Upper lobe of left lung (tissue), 6 donors: ENCODE data around the gene MLIP. TPM values are rescaled to one million over a fixed set of nuclear protein-coding genes. Genes with fewer than 3 reads are reported as not detected.
A peak's percentile ranks its signal among the peaks of the same experiment; 100 is the strongest.

Source experiments
- ATAC-seq, 2 donors: fragments of 200-7000 bp; cut with Tn5 transposase; one replicate each; pipeline ENCODE4 v1.9.1; 2022; ENCODE audit warnings: mild to moderate bottlenecking in 2 of 2, moderate library complexity in 2 of 2; ENCODE audit not compliant: low FRiP score in 2 of 2
- DNase-seq, 2 donors: peaks; one replicate each; pipeline ENCODE4 v3.0.0-alpha.2; 2019 to 2020
- H3K27ac ChIP-seq, 4 donors: fragments of 200-600 bp; sonication (generic); one replicate each; pipeline ENCODE4 v1.5.1; 2016 to 2019
- H3K27me3 ChIP-seq, 4 donors: fragments of 200-600 bp; sonication (generic); one replicate each; pipeline ENCODE4 v1.5.1; 2017 to 2019
- H3K36me3 ChIP-seq, 4 donors: fragments of 200-600 bp; sonication (generic); one replicate each; pipeline ENCODE4 v1.5.1; 2016 to 2019
- H3K4me1 ChIP-seq, 4 donors: fragments of 200-600 bp; sonication (generic); one replicate each; pipeline ENCODE4 v1.5.1; 2018 to 2019
- H3K4me3 ChIP-seq, 4 donors: fragments of 200-600 bp; sonication (generic); one replicate each; pipeline ENCODE4 v1.5.1; 2017 to 2019; ENCODE audit warnings: mild to moderate bottlenecking in 2 of 4, moderate library complexity in 1 of 4
- H3K9me3 ChIP-seq, 4 donors: fragments of 200-600 bp; sonication (generic); one replicate each; pipeline ENCODE4 v1.5.1; 2018 to 2019
- EP300 ChIP-seq, 4 donors: sonication (generic); formaldehyde crosslinking; IDR thresholded peaks; one replicate each; pipeline ENCODE4 v1.5.1; 2017; ENCODE audit warnings: antibody characterized with exemption in 4 of 4, control low read depth in 2 of 4
- POLR2A ChIP-seq, 4 donors: fragments of 450-650 bp; IDR thresholded peaks; one replicate each; pipeline ENCODE4 v1.5.1; 2016 to 2017; ENCODE audit warnings: antibody characterized with exemption in 4 of 4, mild to moderate bottlenecking in 2 of 4
- POLR2AphosphoS5 ChIP-seq, 2 donors: sonication (generic); formaldehyde crosslinking; IDR thresholded peaks; one replicate each; pipeline ENCODE4 v1.5.1; 2017; ENCODE audit warnings: antibody characterized with exemption in 2 of 2
- WGBS, 2 donors: methylation state at CpG; one replicate each; pipeline ENCODE4 v1.1.5; 2017 to 2018; 5-methylcytosine and 5-hydroxymethylcytosine counted together
- total RNA-seq, 6 donors: library from RNA; depleted of rRNA in 4 of 6; stranded (reverse); fragments of >200 nt in 4 of 6; gene quantifications; one replicate each; pipeline versions ENCODE4 v1.1.0 to v1.2.1, GENCODE V29; 2016 to 2021
- TF ChIP-seq, protein P1 (sequence below), 6 experiments: fragments of 450-650 bp in 4 of 6; fragments of 200-600 bp in 2 of 6; sonication (generic) in 2 of 6; IDR thresholded peaks; one replicate each; pipeline ENCODE4 v1.5.1; 2016 to 2019; ENCODE audit warnings: antibody characterized with exemption in 6 of 6
- donor health status: DM: no; HTN: no; CAD: no; lungs with moderate emphysema.
- donor health status: DM: no; HTN: yes; CAD: no; lungs with severe emphysema.

Gene MLIP
- total RNA-seq, 6 donors from 2014 or later = 0.47 to 1.3 (median 0.77) TPM; not detected in 2

DNA sequence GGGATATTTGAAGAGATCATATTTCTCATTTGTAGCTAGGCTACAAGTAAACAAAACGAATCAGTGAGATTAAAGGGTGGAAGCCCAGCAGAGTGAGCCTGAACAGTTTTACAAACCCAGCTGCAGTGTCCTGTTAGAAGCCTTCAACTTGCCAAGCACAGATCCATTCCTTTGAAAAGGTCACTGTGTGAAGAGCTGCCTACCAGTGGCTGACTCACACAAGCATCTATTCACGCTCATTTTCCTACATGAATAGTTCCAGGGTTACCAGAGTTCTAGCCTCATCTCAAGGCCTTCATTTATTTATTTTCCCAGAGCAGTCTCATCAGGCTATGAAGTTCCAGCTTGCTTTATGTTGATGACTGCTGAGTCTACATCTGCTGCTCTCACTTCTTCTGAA lies 25.7 kb upstream of the MLIP start:
- H3K4me3 ChIP-seq = no peak overlapping the region
- H3K27ac ChIP-seq = no peak overlapping the region
- TF ChIP-seq POLR2AphosphoS5 (IDR thresholded peaks at IDR 0.05) (no peak), EP300 (IDR thresholded peaks at IDR 0.05) (no peak), POLR2A (IDR thresholded peaks at IDR 0.05) (no peak)
- TF ChIP-seq, protein P1, sequence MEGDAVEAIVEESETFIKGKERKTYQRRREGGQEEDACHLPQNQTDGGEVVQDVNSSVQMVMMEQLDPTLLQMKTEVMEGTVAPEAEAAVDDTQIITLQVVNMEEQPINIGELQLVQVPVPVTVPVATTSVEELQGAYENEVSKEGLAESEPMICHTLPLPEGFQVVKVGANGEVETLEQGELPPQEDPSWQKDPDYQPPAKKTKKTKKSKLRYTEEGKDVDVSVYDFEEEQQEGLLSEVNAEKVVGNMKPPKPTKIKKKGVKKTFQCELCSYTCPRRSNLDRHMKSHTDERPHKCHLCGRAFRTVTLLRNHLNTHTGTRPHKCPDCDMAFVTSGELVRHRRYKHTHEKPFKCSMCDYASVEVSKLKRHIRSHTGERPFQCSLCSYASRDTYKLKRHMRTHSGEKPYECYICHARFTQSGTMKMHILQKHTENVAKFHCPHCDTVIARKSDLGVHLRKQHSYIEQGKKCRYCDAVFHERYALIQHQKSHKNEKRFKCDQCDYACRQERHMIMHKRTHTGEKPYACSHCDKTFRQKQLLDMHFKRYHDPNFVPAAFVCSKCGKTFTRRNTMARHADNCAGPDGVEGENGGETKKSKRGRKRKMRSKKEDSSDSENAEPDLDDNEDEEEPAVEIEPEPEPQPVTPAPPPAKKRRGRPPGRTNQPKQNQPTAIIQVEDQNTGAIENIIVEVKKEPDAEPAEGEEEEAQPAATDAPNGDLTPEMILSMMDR (IDR thresholded peaks at IDR 0.05) = no peak
- ATAC-seq = peak in 1 of 2 donors; percentile 79
- no peak for DNase-seq
- H3K36me3 ChIP-seq = no peaks in the 10 kb centered on the region
- no peaks in the 10 kb centered on the region for H3K4me1 ChIP-seq
- H3K9me3 ChIP-seq = no peaks in the 10 kb centered on the region
- WGBS, 2 donors = 35 to 41% methylated on average over 2 of the region's 2 CpGs
- no peaks in the 10 kb centered on the region for H3K27me3 ChIP-seq

DNA sequence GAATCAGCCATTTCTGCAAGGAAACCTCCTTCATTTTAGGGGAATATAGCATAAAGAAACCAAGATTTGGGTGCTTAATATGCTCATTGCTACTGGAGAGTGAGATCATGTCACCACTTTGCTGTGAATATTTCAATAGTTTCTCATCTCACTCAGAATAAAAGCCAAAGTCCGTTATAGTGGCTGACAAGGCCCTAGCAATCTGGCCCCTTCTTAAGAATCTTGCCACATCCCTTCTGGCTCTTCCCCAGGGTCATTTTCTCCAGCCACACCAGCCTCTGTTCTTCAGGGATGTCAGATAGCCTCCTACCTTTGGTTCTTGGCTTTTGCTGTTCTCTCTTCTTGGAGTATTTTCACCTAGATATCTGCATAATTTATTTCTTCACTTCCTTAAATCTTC lies 24.8 kb upstream of the MLIP start:
- Histone ChIP-seq H3K9me3 (no peaks in the 10 kb centered on the region), H3K27ac (no peak overlapping the region), H3K4me3 (no peak overlapping the region), H3K4me1 (no peaks in the 10 kb centered on the region), H3K27me3 (no peaks in the 10 kb centered on the region), H3K36me3 (no peaks in the 10 kb centered on the region)
- ATAC-seq (no peak), DNase-seq (no peak)
- TF ChIP-seq POLR2A (IDR thresholded peaks at IDR 0.05) (no peak), EP300 (IDR thresholded peaks at IDR 0.05) (no peak), POLR2AphosphoS5 (IDR thresholded peaks at IDR 0.05) (no peak)
- TF ChIP-seq, protein P1 (IDR thresholded peaks at IDR 0.05) = no peak
- WGBS, 2 donors = 71 to 94% methylated on average over 1 of the region's 1 CpG

DNA sequence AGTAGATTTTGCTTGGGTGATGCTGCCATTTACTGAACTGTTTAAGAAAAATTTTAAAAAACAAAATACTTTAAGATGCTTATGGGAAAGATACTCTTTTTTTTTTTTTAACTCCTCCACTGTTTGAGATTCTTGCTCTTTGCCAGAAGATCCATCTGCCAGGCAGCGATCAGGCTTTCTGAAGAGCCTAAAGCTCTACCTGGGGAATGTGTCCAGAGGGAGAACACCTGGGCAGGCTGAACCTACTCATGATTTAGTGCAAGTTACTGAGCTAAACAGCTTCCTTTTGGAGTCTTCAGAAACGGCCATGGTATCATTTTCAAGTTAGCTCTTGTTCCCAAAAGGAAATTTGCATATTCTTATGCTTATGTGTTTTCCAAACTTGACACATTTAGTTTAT lies 23.5 kb upstream of the MLIP start:
- H3K27me3 ChIP-seq = no peaks in the 10 kb centered on the region
- 62 to 73% methylated on average over 2 of the region's 2 CpGs for WGBS, 2 donors
- no peak for ATAC-seq

DNA sequence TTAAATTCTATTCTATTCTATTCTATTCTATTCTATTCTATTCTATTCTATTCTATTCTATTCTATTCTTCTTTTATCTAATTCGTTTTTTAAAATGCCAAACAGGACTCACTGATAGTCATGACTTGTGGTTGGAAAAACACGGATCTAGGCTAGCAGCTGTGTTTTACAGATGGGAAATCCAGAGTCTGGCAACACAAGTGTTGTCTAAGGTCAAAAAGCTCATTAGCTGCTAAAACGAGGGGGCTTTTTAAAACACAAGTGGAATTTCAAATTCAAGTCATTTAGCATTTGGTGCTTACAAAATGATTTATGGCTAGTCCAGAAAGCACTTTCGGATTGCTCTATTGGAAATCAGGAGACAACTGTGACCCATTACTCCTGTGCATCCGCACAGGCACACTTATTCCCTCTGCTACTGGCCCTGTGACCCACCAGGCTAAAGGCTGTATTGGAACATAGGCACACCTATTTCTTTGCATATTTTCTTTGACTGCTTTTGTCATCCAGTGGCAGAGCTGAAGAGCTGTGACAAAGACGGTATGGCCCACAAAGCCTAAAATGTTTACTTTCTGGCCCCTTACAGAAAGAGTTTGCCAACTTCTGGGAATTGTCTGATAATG lies 17.8 kb upstream of the MLIP start:
- H3K9me3 ChIP-seq = no peaks in the 10 kb centered on the region
- ATAC-seq (no peak), DNase-seq (no peak)
- no peaks in the 10 kb centered on the region for H3K36me3 ChIP-seq
- H3K4me3 ChIP-seq = no peak overlapping the region
- no peak overlapping the region for H3K27ac ChIP-seq
- 52 to 66% methylated on average over 6 of the region's 6 CpGs for WGBS, 2 donors
- H3K27me3 ChIP-seq = no peaks in the 10 kb centered on the region
- no peaks in the 10 kb centered on the region for H3K4me1 ChIP-seq
- TF ChIP-seq POLR2AphosphoS5 (IDR thresholded peaks at IDR 0.05) = no peak
- no peak for TF ChIP-seq EP300 (IDR thresholded peaks at IDR 0.05)
- TF ChIP-seq, protein P1 (IDR thresholded peaks at IDR 0.05) = no peak
- no peak for TF ChIP-seq POLR2A (IDR thresholded peaks at IDR 0.05)

More for the DNA sequence above, 23.5 kb upstream of the MLIP start:
- H3K9me3 ChIP-seq = no peaks in the 10 kb centered on the region
- no peaks in the 10 kb centered on the region for H3K4me1 ChIP-seq
- H3K27ac ChIP-seq = no peak overlapping the region
- TF ChIP-seq, protein P1 (IDR thresholded peaks at IDR 0.05) = no peak
- TF ChIP-seq POLR2A (IDR thresholded peaks at IDR 0.05) (no peak), EP300 (IDR thresholded peaks at IDR 0.05) (no peak)
- no peak for DNase-seq
- no peaks in the 10 kb centered on the region for H3K36me3 ChIP-seq
- no peak overlapping the region for H3K4me3 ChIP-seq

DNA sequence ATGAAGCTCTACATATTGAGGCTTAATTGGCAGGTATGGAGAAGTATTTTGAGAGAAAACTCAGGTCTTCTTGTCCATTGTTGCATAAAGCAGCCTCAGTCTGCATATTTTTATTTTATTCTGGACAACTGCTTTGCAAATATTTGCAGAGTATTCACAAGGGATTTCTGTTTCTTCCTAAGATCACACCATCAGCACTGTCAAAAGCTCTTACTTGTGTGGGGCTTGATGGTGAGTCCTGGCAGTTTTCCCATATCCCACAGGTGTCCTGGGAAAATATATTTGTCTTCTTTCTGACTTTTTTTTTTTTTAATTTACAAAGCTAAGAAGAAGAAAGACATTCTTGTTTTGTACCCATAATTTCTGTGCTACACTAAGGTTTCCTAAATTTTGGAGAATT lies 16.9 kb upstream of the MLIP start:
- no peak for TF ChIP-seq POLR2A (IDR thresholded peaks at IDR 0.05)
- no peak for TF ChIP-seq POLR2AphosphoS5 (IDR thresholded peaks at IDR 0.05)
- no peak for TF ChIP-seq EP300 (IDR thresholded peaks at IDR 0.05)
- TF ChIP-seq, protein P1 (IDR thresholded peaks at IDR 0.05) = no peak
- no peaks in the 10 kb centered on the region for H3K36me3 ChIP-seq
- no peaks in the 10 kb centered on the region for H3K9me3 ChIP-seq
- no peaks in the 10 kb centered on the region for H3K27me3 ChIP-seq
- DNase-seq (no peak), ATAC-seq (no peak)
- H3K4me3 ChIP-seq = no peak overlapping the region
- no peak overlapping the region for H3K27ac ChIP-seq
- H3K4me1 ChIP-seq = no peaks in the 10 kb centered on the region
